Midbrain (tissue), 1 donor: ENCODE measurements around the gene ANKLE2.
A peak's percentile ranks its signal among the peaks of the same experiment; 100 is the strongest.

Experiments
- DNase-seq: peaks from one replicate; lab custom pipeline; 2025; lab: John Stamatoyannopoulos, UW

Gene ANKLE2

DNA sequence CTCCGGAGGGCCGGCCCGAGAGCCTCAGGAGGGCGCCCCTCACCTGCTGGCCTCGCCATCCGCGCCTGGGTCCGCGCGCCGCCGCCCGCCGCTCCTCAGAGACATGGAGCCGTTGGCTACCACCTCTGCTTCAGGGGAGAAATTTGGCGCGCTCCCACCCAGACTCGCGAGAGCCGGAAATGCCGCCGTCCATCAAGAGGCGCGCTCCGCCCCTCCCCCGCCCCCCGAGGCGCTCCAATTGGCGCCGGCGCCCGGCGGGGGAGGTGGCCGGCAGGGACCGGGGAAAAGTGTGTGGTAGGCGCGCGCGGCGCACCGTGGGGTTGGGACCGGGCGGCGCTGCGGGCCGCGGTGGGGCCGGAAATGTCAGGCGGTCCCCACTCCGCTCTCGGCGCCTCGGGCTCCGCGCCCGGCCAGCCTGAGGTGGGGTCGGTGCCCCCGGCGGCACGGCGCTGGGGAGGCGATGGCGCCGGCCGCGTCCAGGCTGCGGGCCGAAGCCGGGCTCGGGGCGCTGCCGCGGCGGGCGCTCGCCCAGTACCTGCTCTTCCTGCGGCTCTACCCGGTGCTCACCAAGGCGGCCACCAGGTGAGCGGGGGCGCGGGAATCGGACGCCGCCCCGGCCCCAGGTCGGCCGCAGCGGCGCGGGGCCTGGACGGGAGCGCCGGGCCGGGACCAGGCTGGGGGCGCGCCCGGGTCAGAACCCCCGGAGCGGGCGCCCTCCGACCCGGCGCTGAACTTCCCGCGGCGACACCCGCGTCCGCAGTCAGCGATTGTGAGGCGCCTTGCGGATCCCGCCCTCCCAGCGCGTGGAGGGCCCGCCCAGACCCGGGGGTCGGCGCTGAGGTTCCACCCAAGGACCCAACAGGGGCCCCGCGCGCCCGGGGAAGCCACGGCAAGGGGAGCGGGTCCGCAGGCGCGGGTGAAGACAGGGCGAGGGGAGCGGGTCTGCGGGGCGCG lies 74.1 kb downstream of the ANKLE2 start, which contains the start of the genes POLE and PXMP2:
Gene POLE (minus strand): TSS at position 132 of the 954 bp plus-strand sequence. CDS start 27 bp downstream, at position 105.
Gene PXMP2 (plus strand): TSS at position 377 of the 954 bp plus-strand sequence. CDS start 84 bp downstream, at position 461.
- peak; percentile 92 for DNase-seq

- no peak for DNase-seq
Measured at GRCh38 chr12:132686825-132687210, 74.8 kb downstream of the ANKLE2 start.

GRCh38 chr12:132685400-132685799 lies 76.2 kb downstream of the ANKLE2 start:
- DNase-seq = no peak

DNA sequence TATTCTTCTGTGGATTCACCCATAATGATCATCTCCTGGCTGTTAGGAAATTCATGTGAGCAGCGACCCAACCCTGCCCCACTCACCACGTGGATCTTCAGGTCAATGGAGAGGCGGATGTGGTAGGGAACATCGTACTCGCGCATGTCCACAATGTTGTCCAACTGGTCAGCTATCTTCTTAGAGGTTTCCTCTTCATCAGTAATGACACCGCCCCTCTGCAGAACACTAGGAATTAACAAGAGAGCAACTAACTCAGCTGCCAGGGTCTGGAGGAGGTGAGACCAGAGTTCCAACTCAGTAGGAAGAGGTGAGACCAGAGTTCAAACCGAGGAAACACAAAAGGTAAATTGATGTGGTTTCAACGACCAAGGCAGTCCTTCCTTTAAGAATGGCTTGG lies 84.1 kb downstream of the ANKLE2 start:
- no peak for DNase-seq

- DNase-seq = no peak
Measured at GRCh38 chr12:132675757-132676432, 85.7 kb downstream of the ANKLE2 start.
